Endometrium (tissue), 2 donors: ENCODE measurements around the gene PDIK1L.
"Not testable (repeated sequence)": the region's sequence is repeated elsewhere in the genome, so short reads cannot be mapped to it uniquely, and the experiment has no call there.

Source experiments
- FAIRE-seq: peaks from 2 replicates; lab custom pipeline; 2012; peaks lifted over from hg19 to GRCh38; lab: Jason Lieb, UNC
- donor health status: control.
- donor health status: control.

The PDIK1L gene

DNA sequence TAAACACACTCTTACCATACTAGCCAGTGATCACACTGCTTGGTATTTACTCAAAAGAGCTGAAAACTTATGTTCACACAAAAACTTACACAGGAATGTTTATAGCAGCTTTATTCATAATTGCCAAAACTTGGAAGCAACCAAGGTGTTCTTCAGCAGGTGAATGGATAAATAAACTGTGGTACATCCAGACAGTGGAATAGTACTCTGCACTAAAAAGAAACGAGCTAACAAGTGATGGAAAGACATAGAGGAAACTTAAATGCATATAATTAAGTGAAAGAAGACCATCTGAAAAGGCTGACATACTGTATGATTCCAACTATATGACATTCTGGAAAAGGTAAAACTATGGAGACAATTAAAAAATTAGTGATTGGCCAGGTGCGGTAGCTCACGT is 20.7 kb upstream of the PDIK1L start:
- no peak for FAIRE-seq

DNA sequence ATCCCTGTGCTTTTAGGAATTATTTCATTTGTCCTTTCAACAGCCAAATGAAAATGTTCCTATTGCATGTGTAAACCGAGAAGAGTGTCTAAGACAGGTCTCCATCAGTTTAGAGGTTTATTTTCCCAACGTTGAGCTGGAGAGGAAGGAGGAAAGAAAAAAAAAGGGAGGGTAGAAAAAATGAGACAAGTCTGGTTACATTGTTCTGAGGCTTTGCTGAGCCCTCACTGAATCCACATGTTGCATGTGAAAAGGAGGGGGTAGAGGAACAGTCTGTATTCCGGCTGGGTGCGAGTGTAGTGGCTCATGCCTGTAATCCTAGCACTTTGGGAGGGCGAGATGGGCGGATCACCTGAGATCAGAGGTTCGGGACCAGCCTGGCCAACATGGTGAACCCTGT is 19.2 kb upstream of the PDIK1L start:
- FAIRE-seq: no peak

DNA sequence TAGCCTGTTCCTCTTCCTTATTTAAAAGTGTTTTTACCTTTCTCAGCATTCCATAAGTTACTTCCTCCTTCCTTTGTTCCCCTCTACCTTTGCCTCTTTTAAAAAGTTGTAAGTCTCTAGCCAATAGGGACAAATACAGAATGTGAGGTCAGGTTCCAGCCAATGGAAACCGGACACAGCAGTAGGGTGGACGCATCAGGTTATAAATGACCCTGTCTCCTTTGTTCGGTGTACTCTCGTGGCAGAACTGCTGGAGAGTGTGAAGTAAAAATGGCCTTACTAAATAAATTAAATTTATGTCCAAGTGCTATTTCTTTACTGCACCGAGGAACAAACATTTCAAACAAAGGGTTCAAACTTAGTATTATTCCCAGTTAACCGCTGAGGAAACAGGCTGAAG is 18.1 kb upstream of the PDIK1L start:
- FAIRE-seq: not testable (repeated sequence)

DNA sequence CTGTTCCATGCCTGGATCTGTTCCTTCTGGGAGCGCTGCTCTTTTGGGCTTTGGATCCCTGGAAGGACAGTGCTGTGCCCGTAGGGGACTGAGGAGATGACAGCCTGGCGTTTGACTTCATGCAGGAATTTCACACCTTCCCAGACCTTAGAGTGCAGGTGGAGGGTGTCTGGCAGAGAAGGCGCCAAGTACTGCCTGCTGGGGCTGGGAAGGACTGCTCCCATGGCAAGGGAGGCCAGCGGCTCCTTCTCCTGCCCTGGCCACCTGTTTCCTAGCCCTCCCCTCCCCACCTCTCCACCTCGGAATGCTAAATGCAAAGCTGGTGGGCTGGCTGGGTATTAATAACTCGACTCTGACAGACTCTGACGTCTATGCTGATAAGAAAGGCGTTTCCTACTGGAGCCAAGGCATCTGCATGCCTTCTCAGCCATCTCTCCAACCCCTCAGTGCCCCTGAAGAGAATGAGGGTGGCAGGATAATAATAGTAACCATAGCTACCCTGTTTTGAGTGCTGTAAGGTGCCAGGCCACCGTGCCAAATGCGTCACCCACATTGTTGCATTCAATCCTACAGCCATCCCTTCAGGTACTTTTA is 17.5 kb upstream of the PDIK1L start:
- no peak for FAIRE-seq

DNA sequence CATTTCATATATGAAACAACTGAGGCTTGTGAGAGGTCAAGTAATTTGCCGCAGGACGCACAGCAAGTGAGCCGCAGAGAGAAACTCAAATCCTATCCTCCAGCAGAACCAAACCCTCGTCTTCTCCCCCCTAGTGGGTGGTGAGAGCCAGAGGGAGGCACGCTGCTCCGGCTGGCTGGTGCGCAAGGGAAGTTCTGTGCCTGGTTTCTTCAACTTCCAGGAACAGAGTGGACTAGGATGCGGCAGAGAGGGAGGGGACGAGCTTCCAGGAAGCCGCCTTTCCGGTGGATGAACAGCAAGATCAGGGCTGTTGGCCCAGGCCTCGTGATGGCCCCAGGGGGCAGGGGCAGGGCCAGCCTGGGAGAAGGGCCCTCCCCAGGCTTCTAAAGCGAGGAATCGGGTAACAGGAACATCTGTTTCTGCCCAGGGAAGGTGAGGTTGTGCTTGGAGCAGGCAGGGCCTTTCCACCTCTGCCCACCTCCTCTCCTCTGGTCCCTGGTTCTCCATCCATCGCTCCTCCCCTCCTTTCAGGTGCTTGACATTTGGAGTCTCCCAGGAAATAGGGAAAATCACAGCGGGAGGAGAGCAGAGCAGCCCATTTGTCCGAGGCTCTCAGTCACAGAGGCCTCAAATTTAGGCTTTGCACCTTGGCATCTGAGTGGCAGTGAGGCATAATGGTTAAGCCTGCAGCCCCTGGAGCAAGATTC is 16.8 kb upstream of the PDIK1L start:
- no peak for FAIRE-seq

DNA sequence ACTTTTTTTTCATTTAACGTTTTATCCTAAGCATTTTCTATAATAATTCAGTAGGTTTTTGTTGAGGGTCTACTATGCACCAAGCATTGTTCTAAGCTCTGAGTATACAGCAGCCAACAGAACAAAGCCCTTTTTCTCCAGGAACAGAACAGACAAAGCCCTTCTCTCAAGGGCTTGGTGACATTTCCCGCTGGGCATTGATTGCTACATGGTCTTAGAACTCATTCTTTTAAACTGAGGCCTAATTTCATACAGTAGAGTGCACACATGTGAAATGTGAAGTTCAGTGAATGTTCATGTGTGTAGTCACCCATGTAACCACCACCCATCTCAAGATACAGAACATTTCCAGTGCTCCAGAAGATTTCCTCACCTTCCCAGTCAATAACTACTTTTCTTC is 15.2 kb upstream of the PDIK1L start:
- no peak for FAIRE-seq

DNA sequence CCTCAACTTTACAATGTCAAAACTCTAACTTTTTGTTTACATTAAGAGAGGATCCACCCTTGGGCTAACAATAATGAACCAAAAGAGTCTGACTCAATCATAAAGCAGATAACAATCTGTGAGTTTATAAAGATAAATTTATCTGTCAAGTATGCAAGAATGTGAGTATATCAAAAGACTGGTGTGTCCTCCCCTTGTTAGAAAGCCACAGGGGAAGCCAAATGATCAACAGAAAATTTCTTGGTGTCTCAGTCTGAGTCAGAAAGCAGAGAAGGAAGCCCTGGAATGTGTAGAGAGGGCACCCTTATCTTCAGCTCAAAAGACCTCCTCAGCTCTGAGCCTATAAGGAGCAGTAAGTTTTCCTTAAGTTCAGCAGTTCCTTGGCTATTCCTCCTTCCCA is 13.9 kb upstream of the PDIK1L start:
- no peak for FAIRE-seq

DNA sequence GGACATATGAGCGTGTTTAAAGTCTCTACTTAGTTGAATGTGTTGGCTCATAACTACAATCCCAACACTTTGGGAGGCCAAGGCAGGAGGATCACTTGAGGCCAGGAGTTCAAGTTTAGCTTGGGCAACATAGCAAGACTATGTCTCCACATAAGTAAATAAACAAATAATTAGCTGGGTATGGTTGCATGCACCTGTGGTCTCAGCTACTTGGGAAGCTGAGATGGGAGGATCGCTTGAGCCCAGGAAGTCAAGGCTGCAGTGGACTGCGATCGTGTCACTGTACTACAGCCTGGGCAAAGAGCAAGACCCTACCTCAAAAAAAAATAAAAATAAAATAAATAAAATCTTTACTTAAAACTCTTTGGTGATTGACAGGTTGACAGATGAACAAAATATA is 13.0 kb upstream of the PDIK1L start:
- FAIRE-seq: no peak

DNA sequence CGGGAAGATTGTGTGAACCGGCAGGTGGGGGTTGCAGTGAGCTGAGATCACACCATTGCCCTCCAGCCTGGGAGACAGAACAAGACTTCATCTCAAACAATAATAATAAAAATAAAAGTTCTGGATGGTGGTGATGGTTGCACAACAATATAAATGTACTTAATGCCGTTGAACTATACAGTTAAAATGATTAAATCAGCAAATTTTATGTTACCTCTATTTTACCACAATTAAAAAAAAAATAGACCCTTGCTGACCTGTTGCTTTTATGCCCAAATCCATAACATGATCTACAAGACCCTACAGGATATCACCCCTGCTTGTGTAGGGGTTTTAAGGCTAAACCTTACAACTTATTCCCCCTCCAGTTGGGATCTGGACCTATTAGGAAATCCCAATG is 11.8 kb upstream of the PDIK1L start:
- FAIRE-seq: no peak

DNA sequence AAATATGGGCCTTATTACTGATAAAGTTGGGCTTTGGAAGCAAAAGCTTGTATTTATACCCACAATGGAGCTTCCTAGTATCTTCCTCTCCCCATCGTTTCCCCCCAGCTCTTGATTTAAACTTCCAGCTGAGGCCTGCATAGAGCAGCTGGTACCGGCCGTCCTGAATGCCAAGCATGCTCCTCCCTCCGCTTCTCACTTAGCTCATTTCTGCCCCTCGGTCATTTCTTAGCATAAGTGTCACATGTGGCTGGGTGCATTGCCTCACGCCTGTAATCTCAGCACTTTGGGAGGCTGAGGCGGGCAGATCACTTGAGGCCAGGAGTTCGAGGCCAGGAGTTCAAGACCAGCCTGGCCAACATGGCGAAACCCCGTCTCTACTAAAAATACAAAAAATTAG is 11.4 kb upstream of the PDIK1L start:
- FAIRE-seq: not testable (repeated sequence)

DNA sequence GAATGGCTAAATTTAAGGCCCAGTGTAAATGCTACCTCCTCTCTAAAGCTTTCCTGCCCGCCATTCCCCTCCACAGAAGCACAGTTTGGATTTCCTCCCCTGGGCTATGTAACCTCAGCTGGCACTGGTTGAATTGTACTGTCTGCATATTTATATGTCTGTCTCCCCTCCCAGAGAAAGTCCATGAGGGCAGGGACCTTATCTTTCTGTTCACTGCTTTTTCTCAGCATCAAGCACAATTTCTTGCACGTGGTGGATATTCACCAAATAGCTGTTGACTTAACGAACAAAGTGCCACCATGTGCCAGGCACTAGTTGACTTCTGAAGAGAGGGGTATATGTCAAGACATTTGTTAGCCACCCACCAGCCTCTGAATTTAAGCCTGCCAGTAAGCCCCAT is 9.5 kb upstream of the PDIK1L start:
- no peak for FAIRE-seq

DNA sequence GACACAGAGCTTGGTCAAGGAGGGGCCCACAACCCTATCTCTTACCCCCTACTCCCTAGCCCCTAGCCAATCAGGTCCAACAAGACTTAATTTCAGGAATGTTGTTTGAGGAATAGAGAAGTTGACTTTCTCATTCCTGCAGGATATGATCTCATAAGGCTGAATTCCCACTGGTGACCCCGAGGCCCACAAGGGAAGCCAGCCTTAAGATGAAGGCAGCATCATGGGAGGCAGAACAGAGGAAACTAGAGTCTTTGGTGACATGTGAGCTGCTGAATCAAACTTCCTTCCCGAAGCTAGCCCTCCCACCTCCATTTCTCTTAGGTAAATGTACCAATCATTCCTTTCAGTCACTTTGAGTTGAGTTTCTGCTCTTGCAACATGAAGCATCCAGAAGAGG is 9.1 kb upstream of the PDIK1L start:
- FAIRE-seq: no peak

DNA sequence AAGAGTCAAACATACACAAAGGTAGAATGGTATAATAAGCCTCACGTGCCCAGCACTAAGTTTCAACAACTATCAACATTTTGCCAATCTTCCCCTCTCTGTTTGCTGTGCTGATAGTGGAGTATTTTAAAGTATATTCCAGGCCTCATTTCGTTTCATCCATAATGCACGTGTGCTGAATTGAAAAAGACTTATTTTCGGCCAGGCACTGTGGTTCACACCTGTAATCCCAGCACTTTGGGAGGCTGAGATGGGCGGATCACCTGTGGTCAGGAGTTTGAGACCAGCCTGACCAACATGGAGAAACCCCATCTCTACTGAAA is 6.4 kb upstream of the PDIK1L start:
- FAIRE-seq: not testable (repeated sequence)

DNA sequence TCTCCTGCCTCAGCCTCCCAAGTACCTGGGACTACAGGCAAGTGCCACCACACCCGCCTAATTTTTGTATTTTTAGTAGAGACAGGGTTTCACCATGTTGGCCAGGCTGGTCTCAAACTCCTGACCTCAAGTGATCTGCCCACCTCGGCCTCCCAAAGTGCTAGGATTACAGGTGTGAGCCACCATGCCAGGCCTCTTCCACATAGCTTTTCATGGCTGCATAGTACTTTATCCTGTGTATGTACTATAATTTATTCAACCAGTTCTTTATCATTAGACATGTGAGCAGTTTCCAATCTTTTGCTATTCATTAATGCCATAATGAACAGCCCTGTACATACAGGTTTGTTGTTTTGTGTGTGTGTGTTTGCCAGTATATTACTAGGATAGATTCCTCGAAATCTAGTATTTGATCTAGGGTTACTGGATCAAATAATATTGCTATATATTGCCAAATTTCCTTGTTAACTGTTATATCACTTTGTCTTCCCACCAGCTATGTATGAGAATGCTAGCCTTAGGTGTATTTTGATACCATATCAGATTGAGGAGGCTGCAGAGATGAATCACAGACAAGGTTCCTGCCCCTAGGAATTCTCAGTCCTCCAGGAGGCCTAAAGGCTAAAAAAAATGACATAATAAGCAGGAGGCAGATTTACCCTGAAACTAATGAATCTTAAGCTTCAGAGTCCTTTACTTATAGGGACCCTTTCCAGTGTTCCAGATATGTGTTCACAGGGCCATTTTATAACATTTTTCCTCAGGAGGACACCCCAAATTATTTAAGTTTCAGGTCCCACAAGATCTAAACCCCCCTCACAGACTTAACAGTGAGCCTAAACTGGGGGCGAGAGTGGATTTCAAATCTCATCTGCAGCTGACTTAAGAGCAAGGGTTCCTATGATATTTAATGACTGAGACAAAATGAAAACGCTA is 2.1 kb upstream of the PDIK1L start:
- FAIRE-seq: no peak

DNA sequence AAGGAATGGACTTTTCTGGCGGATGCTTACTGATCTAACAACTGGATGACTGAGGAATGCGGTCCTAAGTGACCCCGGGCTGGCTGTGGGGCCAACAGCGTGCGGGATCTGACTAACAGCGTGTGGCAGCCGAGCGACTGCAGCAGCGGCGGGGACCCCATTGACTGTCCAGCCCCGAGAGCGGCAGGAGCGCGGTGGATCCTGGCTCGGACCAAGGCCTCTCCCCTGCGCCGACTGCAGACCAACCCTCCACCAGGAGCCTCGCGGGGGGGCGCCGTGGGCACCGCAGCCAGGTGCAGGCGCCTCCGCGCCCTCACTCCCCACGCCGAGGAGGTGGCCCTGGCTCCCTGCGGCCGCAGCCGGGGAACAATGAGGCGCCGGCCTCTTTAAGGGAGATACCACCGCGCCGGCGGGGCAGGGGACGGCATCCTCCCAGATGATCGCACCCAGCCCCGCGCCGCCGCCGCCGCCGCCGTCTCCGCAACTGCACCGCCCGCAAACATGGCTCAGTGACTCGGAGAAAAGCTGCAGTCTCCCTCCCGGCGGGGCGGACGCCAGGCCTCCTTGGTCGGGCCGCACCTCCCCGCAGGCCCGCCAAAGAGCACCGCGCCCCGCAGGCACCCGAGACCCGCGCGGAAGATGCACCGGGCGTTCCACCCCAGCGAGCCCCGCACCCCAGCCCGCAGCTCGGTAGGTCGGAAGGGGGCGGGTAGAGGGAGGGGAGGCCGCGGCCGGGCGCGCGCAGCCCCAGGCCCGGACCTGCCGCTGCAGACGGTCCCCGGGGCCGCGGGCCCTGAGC is 694 bp upstream of the PDIK1L start:
- FAIRE-seq: no peak

DNA sequence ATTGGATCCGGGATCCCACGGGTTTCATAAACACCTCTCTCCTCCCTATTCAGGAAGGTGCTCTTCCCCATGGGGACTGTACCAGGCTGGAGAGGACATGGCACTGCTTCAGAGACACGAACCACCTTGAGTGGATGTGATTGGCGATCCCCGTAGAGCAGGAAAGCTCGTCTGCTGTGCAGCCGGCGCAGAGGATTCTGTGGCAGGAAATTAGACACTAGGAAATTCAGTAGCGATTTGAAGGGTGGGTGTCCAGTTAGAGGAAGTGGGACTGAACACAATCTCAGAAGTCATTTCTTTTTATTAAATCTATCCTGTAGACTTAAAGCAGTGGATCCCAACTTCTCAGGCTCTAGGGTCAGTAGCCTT is 767 bp downstream of the PDIK1L start:
- FAIRE-seq: no peak

DNA sequence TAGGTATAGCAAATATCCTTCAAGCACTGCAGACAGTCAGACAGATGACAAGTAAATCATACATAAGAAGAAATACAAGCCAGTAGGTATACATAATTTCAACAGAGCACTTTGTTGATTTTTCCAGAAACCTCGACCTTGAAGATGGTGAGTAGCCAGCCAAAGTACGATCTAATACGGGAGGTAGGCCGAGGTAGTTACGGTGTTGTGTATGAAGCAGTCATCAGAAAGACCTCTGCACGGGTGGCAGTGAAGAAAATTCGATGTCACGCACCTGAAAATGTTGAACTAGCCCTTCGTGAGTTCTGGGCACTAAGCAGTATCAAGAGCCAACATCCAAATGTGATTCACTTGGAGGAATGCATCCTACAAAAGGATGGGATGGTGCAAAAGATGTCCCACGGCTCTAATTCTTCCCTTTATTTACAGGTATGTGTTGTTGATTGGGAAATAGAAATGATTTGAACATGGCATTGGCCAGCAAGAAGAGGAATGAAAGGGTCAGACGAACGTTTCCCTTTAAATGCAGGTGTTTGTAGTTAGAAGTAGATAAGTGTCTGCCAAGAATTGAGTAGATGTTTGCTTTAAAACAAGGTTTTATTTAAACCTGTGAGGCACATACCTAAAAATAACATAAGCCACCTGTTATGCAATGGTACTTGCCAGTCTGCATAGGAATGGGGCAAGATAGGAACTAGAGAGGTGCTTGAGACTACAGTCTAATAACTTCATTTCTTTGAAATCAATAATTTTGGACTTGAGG is 2.7 kb downstream of the PDIK1L start:
- FAIRE-seq: no peak

DNA sequence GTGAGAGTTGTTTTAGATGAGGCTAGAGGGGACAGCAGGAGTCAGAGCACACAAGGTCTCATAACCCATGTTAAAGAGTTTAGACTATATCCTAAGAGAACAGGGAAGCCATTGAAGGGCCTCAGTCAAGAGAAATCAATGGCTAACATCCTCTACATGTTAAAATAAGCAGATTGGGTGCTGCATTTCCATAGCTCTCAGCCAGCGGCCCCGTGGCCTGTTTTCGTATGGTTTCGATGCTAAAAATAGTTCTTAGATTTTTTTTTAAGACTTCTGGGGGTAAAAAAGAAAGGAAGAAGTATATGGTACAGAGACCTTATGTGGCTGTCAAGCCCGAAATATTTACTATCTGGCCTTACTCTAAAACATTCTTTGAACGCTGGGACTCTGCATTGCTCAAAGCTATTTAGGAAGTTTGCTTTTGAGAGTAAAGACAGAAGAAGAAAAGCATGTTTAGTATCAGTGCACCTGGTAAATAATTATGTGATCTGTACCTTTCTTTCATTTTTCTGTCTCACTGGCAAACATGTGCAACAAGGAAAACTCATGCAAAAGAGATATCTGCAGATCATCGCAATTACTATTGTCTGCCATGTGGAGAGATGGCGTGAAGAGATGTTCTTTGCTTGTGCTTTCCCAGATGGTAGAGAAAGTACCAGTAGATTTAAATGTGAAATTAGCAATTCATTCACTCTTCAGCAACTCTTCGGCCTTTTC is 8.4 kb downstream of the PDIK1L start:
- no peak for FAIRE-seq

DNA sequence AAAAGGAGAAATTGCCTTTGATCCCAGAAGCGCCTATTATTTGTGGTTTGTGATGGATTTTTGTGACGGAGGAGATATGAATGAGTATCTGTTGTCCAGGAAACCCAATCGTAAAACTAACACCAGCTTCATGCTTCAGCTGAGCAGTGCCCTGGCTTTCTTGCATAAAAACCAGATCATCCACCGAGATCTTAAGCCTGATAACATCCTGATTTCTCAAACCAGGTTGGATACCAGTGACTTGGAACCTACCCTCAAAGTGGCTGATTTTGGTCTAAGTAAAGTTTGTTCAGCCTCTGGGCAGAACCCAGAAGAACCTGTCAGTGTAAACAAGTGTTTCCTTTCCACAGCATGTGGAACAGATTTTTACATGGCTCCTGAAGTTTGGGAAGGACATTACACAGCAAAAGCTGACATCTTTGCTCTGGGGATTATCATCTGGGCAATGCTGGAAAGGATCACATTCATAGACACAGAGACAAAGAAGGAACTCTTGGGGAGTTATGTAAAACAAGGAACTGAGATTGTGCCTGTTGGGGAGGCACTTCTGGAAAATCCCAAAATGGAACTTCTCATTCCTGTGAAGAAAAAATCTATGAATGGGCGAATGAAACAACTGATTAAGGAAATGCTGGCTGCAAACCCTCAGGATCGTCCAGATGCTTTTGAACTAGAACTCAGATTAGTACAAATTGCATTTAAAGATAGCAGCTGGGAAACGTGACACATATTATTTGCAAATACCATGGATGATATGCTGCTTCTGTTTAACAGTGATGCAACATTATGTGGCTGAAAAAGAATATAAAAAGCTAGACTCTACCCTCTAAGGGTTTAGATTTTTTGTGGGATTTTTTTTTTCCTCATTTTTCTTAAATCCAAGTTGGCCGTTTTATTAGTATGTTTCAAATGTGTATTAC is 10.5 kb downstream of the PDIK1L start:
- FAIRE-seq: no peak
